ENCODE measurements around the gene NKAIN2. TPM values are rescaled to one million over a fixed set of nuclear protein-coding genes. Genes with fewer than 3 reads are reported as not detected.
"Not testable (repeated sequence)": the region's sequence is repeated elsewhere in the genome, so short reads cannot be mapped to it uniquely, and the experiment has no call there.

The NKAIN2 gene
- total RNA-seq, 2 donors from 2014 or later = 0.29 TPM; not detected in 1

- H3K36me3 Mint-ChIP-seq (ENCODE audit: low read depth) = no peaks in the 10 kb centered on the region
- peaks cover 17% of the 10 kb centered on the region for H3K9me3 Mint-ChIP-seq
- no peak for DNase-seq
- Histone ChIP-seq H3K36me3 (ENCODE audit: control insufficient read depth, insufficient read depth, low read length) (no peaks in the 10 kb centered on the region), H3K27me3 (ENCODE audit: control insufficient read depth, insufficient read depth, low read length, poor library complexity, severe bottlenecking) (no peaks in the 10 kb centered on the region), H3K4me3 (ENCODE audit: low read length) (no peak overlapping the region), H3K4me1 (ENCODE audit: control insufficient read depth, insufficient read depth, low read length) (no peaks in the 10 kb centered on the region), H3K9me3 (ENCODE audit: control insufficient read depth, low read length) (peaks cover 14% of the 10 kb centered on the region), H3K27ac (ENCODE audit: low read depth, low read length) (no peak overlapping the region), H3K9ac (ENCODE audit: extremely low read depth, low read length, poor library complexity, severe bottlenecking) (no peak overlapping the region)
- H3K27ac Mint-ChIP-seq = no peak overlapping the region
- no peak for TF ChIP-seq CTCF (conservative IDR thresholded peaks at IDR 0.05)
- 93 to 95% methylated on average over 3 to 6 of the region's 6 CpGs for WGBS, 2 experiments (ENCODE audit: insufficient coverage in 1 of 2, insufficient read length in 1 of 2)
- H3K4me3 Mint-ChIP-seq = no peak overlapping the region
- no peaks in the 10 kb centered on the region for H3K27me3 Mint-ChIP-seq (ENCODE audit: insufficient read depth)
- no peaks in the 10 kb centered on the region for H3K4me1 Mint-ChIP-seq
These were observed 493.8 kb downstream of the NKAIN2 start for GRCh38 chr6:124297507-124297906.

- 71 to 81% methylated on average over 1 of the region's 1 CpG for WGBS, 2 experiments (ENCODE audit: insufficient coverage in 1 of 2, insufficient read length in 1 of 2)
These were observed 495.1 kb downstream of the NKAIN2 start for GRCh38 chr6:124298730-124299129.

GRCh38 chr6:124300907-124301306 is 497.2 kb downstream of the NKAIN2 start:
- H3K36me3 Mint-ChIP-seq (ENCODE audit: low read depth); H3K4me3 ChIP-seq (ENCODE audit: low read length); H3K4me1 Mint-ChIP-seq; H3K36me3 ChIP-seq (ENCODE audit: control insufficient read depth, insufficient read depth, low read length); H3K27ac Mint-ChIP-seq; H3K27me3 ChIP-seq (ENCODE audit: control insufficient read depth, insufficient read depth, low read length, poor library complexity, severe bottlenecking); H3K4me1 ChIP-seq (ENCODE audit: control insufficient read depth, insufficient read depth, low read length); H3K9ac ChIP-seq (ENCODE audit: extremely low read depth, low read length, poor library complexity, severe bottlenecking); H3K27me3 Mint-ChIP-seq (ENCODE audit: insufficient read depth); H3K4me3 Mint-ChIP-seq; DNase-seq; H3K27ac ChIP-seq (ENCODE audit: low read depth, low read length): not testable (repeated sequence)
- 80 to 87% methylated on average over 1 to 2 of the region's 2 CpGs for WGBS, 2 experiments (ENCODE audit: insufficient coverage in 1 of 2, insufficient read length in 1 of 2)
- H3K9me3 ChIP-seq (ENCODE audit: control insufficient read depth, low read length) = peaks cover 14% of the 10 kb centered on the region
- H3K9me3 Mint-ChIP-seq = peaks cover 17% of the 10 kb centered on the region

More at GRCh38 chr6:124298730-124299129, 495.1 kb downstream of the NKAIN2 start:
- H3K4me1 ChIP-seq (ENCODE audit: control insufficient read depth, insufficient read depth, low read length) = no peaks in the 10 kb centered on the region
- no peaks in the 10 kb centered on the region for H3K36me3 ChIP-seq (ENCODE audit: control insufficient read depth, insufficient read depth, low read length)
- no peak for TF ChIP-seq CTCF (conservative IDR thresholded peaks at IDR 0.05)
- no peak overlapping the region for H3K4me3 ChIP-seq (ENCODE audit: low read length)
- no peak overlapping the region for H3K27ac ChIP-seq (ENCODE audit: low read depth, low read length)
- peaks cover 17% of the 10 kb centered on the region for H3K9me3 Mint-ChIP-seq
- no peak overlapping the region for H3K27ac Mint-ChIP-seq
- no peaks in the 10 kb centered on the region for H3K4me1 Mint-ChIP-seq
- H3K9ac ChIP-seq (ENCODE audit: extremely low read depth, low read length, poor library complexity, severe bottlenecking) = no peak overlapping the region
- no peaks in the 10 kb centered on the region for H3K27me3 ChIP-seq (ENCODE audit: control insufficient read depth, insufficient read depth, low read length, poor library complexity, severe bottlenecking)
- peaks cover 14% of the 10 kb centered on the region for H3K9me3 ChIP-seq (ENCODE audit: control insufficient read depth, low read length)
- H3K27me3 Mint-ChIP-seq (ENCODE audit: insufficient read depth) = no peaks in the 10 kb centered on the region
- no peak for DNase-seq
- H3K4me3 Mint-ChIP-seq = no peak overlapping the region
- no peaks in the 10 kb centered on the region for H3K36me3 Mint-ChIP-seq (ENCODE audit: low read depth)

GRCh38 chr6:124303971-124304370 is 500.3 kb downstream of the NKAIN2 start:
- Mint-ChIP-seq H3K27me3 (ENCODE audit: insufficient read depth) (no peaks in the 10 kb centered on the region), H3K9me3 (peaks cover 17% of the 10 kb centered on the region)

More at GRCh38 chr6:124303971-124304370, 500.3 kb downstream of the NKAIN2 start:
- no peak overlapping the region for H3K27ac Mint-ChIP-seq
- H3K4me1 Mint-ChIP-seq = no peaks in the 10 kb centered on the region
- no peak overlapping the region for H3K4me3 Mint-ChIP-seq
- Histone ChIP-seq H3K9me3 (ENCODE audit: control insufficient read depth, low read length) (peaks cover 14% of the 10 kb centered on the region), H3K27ac (ENCODE audit: low read depth, low read length) (no peak overlapping the region), H3K27me3 (ENCODE audit: control insufficient read depth, insufficient read depth, low read length, poor library complexity, severe bottlenecking) (no peaks in the 10 kb centered on the region), H3K4me1 (ENCODE audit: control insufficient read depth, insufficient read depth, low read length) (no peaks in the 10 kb centered on the region), H3K4me3 (ENCODE audit: low read length) (no peak overlapping the region), H3K9ac (ENCODE audit: extremely low read depth, low read length, poor library complexity, severe bottlenecking) (no peak overlapping the region), H3K36me3 (ENCODE audit: control insufficient read depth, insufficient read depth, low read length) (no peaks in the 10 kb centered on the region)
- no peak for TF ChIP-seq CTCF (conservative IDR thresholded peaks at IDR 0.05)
- 71% methylated on average over 1 of the region's 2 CpGs; no CpG with 5 or more reads in 1 of the 2 experiments for WGBS, 2 experiments (ENCODE audit: insufficient coverage in 1 of 2, insufficient read length in 1 of 2)
- H3K36me3 Mint-ChIP-seq (ENCODE audit: low read depth) = no peaks in the 10 kb centered on the region
- DNase-seq = no peak
